ENCODE results near the gene LENEP. TPM values are rescaled to one million over a fixed set of nuclear protein-coding genes. Genes with fewer than 3 reads are reported as not detected.

The LENEP gene
- total RNA-seq, 2 experiments from 2014 or later = not detected

DNA sequence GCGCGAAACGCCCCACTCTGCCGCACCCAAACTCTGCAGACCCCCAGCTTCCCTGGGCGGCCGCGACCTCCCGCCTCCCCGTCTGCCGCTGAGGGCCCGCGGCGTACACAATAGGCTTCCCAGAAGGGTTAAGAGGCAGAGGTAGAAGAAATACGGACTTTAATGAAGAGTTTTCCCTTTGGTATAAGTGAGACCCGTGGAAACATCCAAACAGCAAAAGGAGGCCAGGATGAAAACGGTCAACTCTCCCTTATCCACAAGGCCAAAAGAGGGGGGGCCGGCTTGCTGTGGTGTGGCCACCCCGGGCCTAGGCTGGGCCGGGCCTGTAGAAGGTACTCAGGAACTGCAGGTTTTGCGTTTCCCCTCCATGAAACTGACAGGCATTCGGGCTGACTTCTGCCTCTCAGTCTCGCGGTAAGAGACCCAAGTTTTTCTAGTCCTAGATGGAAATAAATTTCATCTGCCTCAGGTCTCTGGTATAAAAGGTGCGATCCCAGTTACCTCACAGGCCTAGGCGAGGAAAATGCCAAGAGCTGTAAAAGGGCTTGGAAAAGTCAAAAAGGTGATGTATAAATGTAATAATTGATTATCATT, 31.1 kb upstream of the LENEP start:
- DNase-seq (peak in 2 of 14 experiments; percentile 49 to 54), ATAC-seq (ENCODE audit: poor library complexity) (peak; percentile 14)
- peak overlapping the region; percentile 91 for H3K27ac Mint-ChIP-seq
- ChIA-PET CTCF (interaction anchor here (0.8 to 5.6 kb wide), 12 partner anchors 12 to 123 kb away, joined by 4 to 47 read pairs (median 6); partner anchors contain the start of genes CKS1B, FLAD1 and PMVK), POLR2A (interaction anchor here (1.1 to 3.2 kb wide), 12 partner anchors 8 to 123 kb away, joined by 3 to 28 read pairs (median 9); partner anchors contain the start of genes ADAM15, CKS1B, FLAD1 and PMVK)
- H3K9me3 ChIP-seq (ENCODE audit: control insufficient read depth in 1 of 2, insufficient read depth in 1 of 2, low read length in 2 of 2) = no peaks in the 10 kb centered on the region
- peaks cover 62% of the 10 kb centered on the region for H3K36me3 ChIP-seq (ENCODE audit: insufficient read depth, low read length)
- H3K27me3 ChIP-seq (ENCODE audit: control insufficient read depth in 1 of 2, insufficient read depth in 2 of 2, low read length in 2 of 2) = no peaks in the 10 kb centered on the region
- H3K27me3 Mint-ChIP-seq = no peaks in the 10 kb centered on the region
- H3K4me1 ChIP-seq (ENCODE audit: insufficient read depth, low read length) = peaks cover 53% of the 10 kb centered on the region
- H3K9me3 Mint-ChIP-seq = no peaks in the 10 kb centered on the region
- peak overlapping the region; percentile 88 for H3K4me3 Mint-ChIP-seq
- TF ChIP-seq, protein P1, sequence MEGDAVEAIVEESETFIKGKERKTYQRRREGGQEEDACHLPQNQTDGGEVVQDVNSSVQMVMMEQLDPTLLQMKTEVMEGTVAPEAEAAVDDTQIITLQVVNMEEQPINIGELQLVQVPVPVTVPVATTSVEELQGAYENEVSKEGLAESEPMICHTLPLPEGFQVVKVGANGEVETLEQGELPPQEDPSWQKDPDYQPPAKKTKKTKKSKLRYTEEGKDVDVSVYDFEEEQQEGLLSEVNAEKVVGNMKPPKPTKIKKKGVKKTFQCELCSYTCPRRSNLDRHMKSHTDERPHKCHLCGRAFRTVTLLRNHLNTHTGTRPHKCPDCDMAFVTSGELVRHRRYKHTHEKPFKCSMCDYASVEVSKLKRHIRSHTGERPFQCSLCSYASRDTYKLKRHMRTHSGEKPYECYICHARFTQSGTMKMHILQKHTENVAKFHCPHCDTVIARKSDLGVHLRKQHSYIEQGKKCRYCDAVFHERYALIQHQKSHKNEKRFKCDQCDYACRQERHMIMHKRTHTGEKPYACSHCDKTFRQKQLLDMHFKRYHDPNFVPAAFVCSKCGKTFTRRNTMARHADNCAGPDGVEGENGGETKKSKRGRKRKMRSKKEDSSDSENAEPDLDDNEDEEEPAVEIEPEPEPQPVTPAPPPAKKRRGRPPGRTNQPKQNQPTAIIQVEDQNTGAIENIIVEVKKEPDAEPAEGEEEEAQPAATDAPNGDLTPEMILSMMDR (IDR thresholded peaks at IDR 0.05) = no peak
- peaks cover 20% of the 10 kb centered on the region for H3K4me1 Mint-ChIP-seq (ENCODE audit: low read depth)
- H3K27ac ChIP-seq (ENCODE audit: low read depth in 1 of 2, low read length in 2 of 2) = peak overlapping the region; percentile 88 to 95
- intact Hi-C loops (cut with DNase I, micrococcal nuclease) = loop anchor here (1.0 to 5.0 kb wide), 4 partner anchors 37 to 100 kb away; partner anchors contain the start of gene EFNA4 (in 1 of the 2)
- H3K36me3 Mint-ChIP-seq (ENCODE audit: low read depth) = peaks cover 63% of the 10 kb centered on the region
- peak overlapping the region; percentile 68 for H3K4me3 ChIP-seq (ENCODE audit: low read length)

DNA sequence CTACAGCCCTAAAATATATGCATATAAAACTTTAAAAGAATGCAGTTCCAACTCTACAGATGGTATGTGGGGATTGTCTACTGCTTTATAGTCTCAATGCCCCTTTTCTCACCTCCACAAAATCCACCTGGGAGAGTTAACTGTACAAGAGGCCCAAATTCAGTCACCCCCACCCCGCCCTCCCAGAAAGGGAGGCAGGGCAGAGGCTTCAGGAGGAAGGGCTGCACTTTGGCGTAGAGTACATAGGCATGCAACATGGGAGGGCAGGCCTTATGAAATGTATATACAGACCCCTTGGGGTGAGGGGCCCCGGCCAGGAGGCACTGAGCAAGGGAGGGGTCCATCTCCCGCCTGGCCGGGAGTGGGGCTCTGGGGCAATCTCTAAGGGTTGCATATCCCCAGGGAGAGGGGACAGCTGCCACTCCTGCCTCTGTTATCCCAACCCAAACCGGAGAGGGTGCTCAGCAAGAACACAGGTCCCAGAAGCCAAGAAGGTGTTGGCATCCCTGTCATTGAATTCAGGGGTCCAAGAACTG, 30.5 kb upstream of the LENEP start:
- peaks cover 69% of the 10 kb centered on the region for H3K36me3 Mint-ChIP-seq (ENCODE audit: low read depth)
- DNase-seq (no peak), ATAC-seq (ENCODE audit: poor library complexity) (no peak)
- Histone ChIP-seq H3K4me3 (ENCODE audit: low read length) (no peak overlapping the region), H3K27me3 (ENCODE audit: control insufficient read depth in 1 of 2, insufficient read depth in 2 of 2, low read length in 2 of 2) (no peaks in the 10 kb centered on the region), H3K4me1 (ENCODE audit: insufficient read depth, low read length) (peaks cover 52% of the 10 kb centered on the region), H3K36me3 (ENCODE audit: insufficient read depth, low read length) (peaks cover 64% of the 10 kb centered on the region), H3K27ac (ENCODE audit: low read depth in 1 of 2, low read length in 2 of 2) (peak overlapping the region; percentile 88 to 95), H3K9me3 (ENCODE audit: control insufficient read depth in 1 of 2, insufficient read depth in 1 of 2, low read length in 2 of 2) (no peaks in the 10 kb centered on the region)
- H3K9me3 Mint-ChIP-seq = no peaks in the 10 kb centered on the region
- H3K27ac Mint-ChIP-seq = peak overlapping the region; percentile 91
- peaks cover 20% of the 10 kb centered on the region for H3K4me1 Mint-ChIP-seq (ENCODE audit: low read depth)
- CTCF ChIA-PET = interaction anchor here (2.1 to 5.6 kb wide), 6 partner anchors 11 to 99 kb away, joined by 8 to 47 read pairs (median 20); partner anchors contain the start of genes CKS1B, FLAD1 and PMVK
- no peaks in the 10 kb centered on the region for H3K27me3 Mint-ChIP-seq
- intact Hi-C loops (cut with DNase I, micrococcal nuclease) = loop anchor here (1.0 to 5.0 kb wide), 4 partner anchors 36 to 99 kb away; partner anchors contain the start of gene EFNA4 (in 1 of the 2)
- POLR2A ChIA-PET = interaction anchor here (1.1 to 3.2 kb wide), 4 partner anchors 10 to 57 kb away, joined by 3 to 28 read pairs (median 14); partner anchors contain the start of gene CKS1B
- TF ChIP-seq, protein P1 (IDR thresholded peaks at IDR 0.05) = no peak
- H3K4me3 Mint-ChIP-seq = peak overlapping the region; percentile 88

DNA sequence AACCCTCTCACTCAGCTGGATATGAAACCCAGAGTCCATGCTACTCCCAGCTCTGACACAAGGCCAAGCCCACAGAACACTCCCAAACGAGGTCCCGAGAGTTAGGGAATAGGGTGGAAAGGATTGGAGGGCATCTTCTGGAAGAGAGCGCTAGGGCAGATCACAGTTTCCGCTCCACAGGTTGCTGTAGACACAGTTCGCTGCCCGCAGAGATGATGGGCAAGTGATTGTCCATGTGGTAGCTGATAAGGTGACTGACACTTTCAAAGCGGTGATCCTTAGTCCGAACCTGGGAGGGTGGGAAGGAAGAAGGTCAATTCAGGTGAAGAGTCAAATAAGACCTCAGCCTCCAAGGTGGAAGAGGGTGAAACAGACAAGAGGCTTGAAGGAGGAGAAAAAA, 29.7 kb upstream of the LENEP start:
- H3K27me3 Mint-ChIP-seq = no peaks in the 10 kb centered on the region
- DNase-seq (no peak), ATAC-seq (ENCODE audit: poor library complexity) (no peak)
- H3K36me3 Mint-ChIP-seq (ENCODE audit: low read depth) = peaks cover 70% of the 10 kb centered on the region
- Histone ChIP-seq H3K4me3 (ENCODE audit: low read length) (no peak overlapping the region), H3K36me3 (ENCODE audit: insufficient read depth, low read length) (peaks cover 64% of the 10 kb centered on the region), H3K27ac (ENCODE audit: low read depth in 1 of 2, low read length in 2 of 2) (no peak overlapping the region), H3K4me1 (ENCODE audit: insufficient read depth, low read length) (peaks cover 49% of the 10 kb centered on the region), H3K27me3 (ENCODE audit: control insufficient read depth in 1 of 2, insufficient read depth in 2 of 2, low read length in 2 of 2) (no peaks in the 10 kb centered on the region), H3K9me3 (ENCODE audit: control insufficient read depth in 1 of 2, insufficient read depth in 1 of 2, low read length in 2 of 2) (no peaks in the 10 kb centered on the region)
- H3K4me1 Mint-ChIP-seq (ENCODE audit: low read depth) = peaks cover 20% of the 10 kb centered on the region
- no peaks in the 10 kb centered on the region for H3K9me3 Mint-ChIP-seq
- CTCF ChIA-PET = interaction anchor here (1.6 to 5.6 kb wide), 3 partner anchors 11 to 54 kb away, joined by 6 to 40 read pairs (median 8); partner anchors contain the start of genes CKS1B and FLAD1
- intact Hi-C loops (cut with DNase I, micrococcal nuclease) = loop anchor here (2.0 to 5.0 kb wide), 2 partner anchors 53 to 99 kb away; partner anchors contain the start of gene EFNA4 (in 1 of the 2)
- POLR2A ChIA-PET = interaction anchor here (1.0 kb wide), 1 partner anchor 8 kb away, joined by 5 read pairs; the partner anchor contains the start of gene PBXIP1
- no peak overlapping the region for H3K4me3 Mint-ChIP-seq
- H3K27ac Mint-ChIP-seq = peak overlapping the region; percentile 91
- TF ChIP-seq, protein P1 (IDR thresholded peaks at IDR 0.05) = no peak

All from CD4-positive, alpha-beta T cell (primary cell).